GM12878 (cell line): ENCODE measurements around the gene BRSK2. TPM values are rescaled to one million over a fixed set of nuclear protein-coding genes. Genes with fewer than 3 reads are reported as not detected.

Experiments
- ATAC-seq: fragments of 200-7000 bp; cut with Tn5 transposase; 3 replicates; pipeline ENCODE4 v1.9.1; 2020; ENCODE audit warnings: mild to moderate bottlenecking, moderate library complexity
- BruUV-seq: library from RNA; stranded (reverse); fragments of 400-500 nt; replicated peaks from 2 replicates; lab custom pipeline; 2021; lab: Mats Ljungman, UMichigan
- CTCF ChIA-PET: fragments of 300-600 bp; sonication (Branson Sonifier 250); formaldehyde crosslinking; extraction: SDS; loops from one replicate; lab custom pipeline; 2021; ENCODE audit warnings: inconsistent platforms; lab: Yijun Ruan, JAX
- POLR2A ChIA-PET: fragments of 350-600 bp; formaldehyde crosslinking; extraction: SDS; loops from one replicate; lab custom pipeline; 2021; ENCODE audit warnings: inconsistent platforms; lab: Charles Lee
- RAD21 ChIA-PET: fragments of 300-600 bp; sonication (Branson Sonifier 250); formaldehyde crosslinking; loops from one replicate; lab custom pipeline; 2023; ENCODE audit warnings: antibody characterized with exemption; ENCODE audit not compliant: unreplicated experiment; lab: Charles Lee
- SMC1A ChIA-PET: fragments of 300-600 bp; sonication (Branson Sonifier 250); formaldehyde crosslinking; loops from one replicate; lab custom pipeline; 2023; ENCODE audit not compliant: unreplicated experiment, uncharacterized antibody; lab: Charles Lee
- DNase-seq: peaks from one replicate; pipeline ENCODE4 v3.0.0-alpha.2; 2011; ENCODE audit warnings: low read depth, low spot score
- FAIRE-seq: peaks from 3 replicates; lab custom pipeline; 2011; peaks lifted over from hg19 to GRCh38; lab: Jason Lieb, UNC
- H2AFZ ChIP-seq: 2 replicates; pipeline ENCODE4 v1.6.0; 2011; ENCODE audit warnings: low read depth, low read length, control low read depth; ENCODE audit not compliant: control insufficient read depth
- H3K27ac ChIP-seq: 2 replicates; pipeline ENCODE4 v1.5.1; 2011; ENCODE audit warnings: control low read depth; ENCODE audit not compliant: control insufficient read depth, insufficient read depth
- H3K27me3 ChIP-seq, 2 experiments: replicated peaks in 1 of 2; 2 replicates each; pipeline versions ENCODE4 v1.6.0 to v1.6.1; 2011; ENCODE audit warnings: low read length in 1 of 2; ENCODE audit not compliant: control insufficient read depth in 2 of 2, insufficient read depth in 2 of 2
- H3K36me3 ChIP-seq, 2 experiments: 2 replicates each; pipeline ENCODE4 v1.5.1; 2011; ENCODE audit warnings: low read length in 1 of 2; ENCODE audit not compliant: control insufficient read depth in 2 of 2, insufficient read depth in 2 of 2
- H3K4me1 ChIP-seq: 2 replicates; pipeline ENCODE4 v1.6.1; 2011; ENCODE audit warnings: mild to moderate bottlenecking, low read length, moderate library complexity, mixed read lengths; ENCODE audit not compliant: control insufficient read depth, insufficient read depth
- H3K4me2 ChIP-seq: 2 replicates; pipeline ENCODE4 v1.6.0; 2011; ENCODE audit warnings: control low read depth; ENCODE audit not compliant: control insufficient read depth, insufficient read depth
- H3K4me3 ChIP-seq: fragments of 200-600 bp; sonication (generic); 2 replicates; pipeline ENCODE4 v1.5.1; 2016
- H3K79me2 ChIP-seq: 2 replicates; pipeline ENCODE4 v1.6.0; 2011; ENCODE audit warnings: low read length; ENCODE audit not compliant: control insufficient read depth, insufficient read depth
- H3K9ac ChIP-seq: 2 replicates; pipeline ENCODE4 v1.8.0; 2011; ENCODE audit warnings: low read length, control low read depth, mixed read lengths; ENCODE audit not compliant: control insufficient read depth, insufficient read depth
- H3K9me3 ChIP-seq: replicated peaks from 3 replicates; pipeline ENCODE4 v1.5.1; 2011; ENCODE audit warnings: mild to moderate bottlenecking, low read length; ENCODE audit not compliant: control insufficient read depth, insufficient read depth
- H4K20me1 ChIP-seq: 2 replicates; pipeline ENCODE4 v1.6.0; 2011; ENCODE audit not compliant: control insufficient read depth, insufficient read depth
- BHLHE40 ChIP-seq, 2 experiments: fragments of 450-650 bp in 1 of 2; IDR thresholded peaks; 2 replicates each; pipeline ENCODE4 v1.6.1; 2011 to 2017; ENCODE audit warnings: low read depth in 2 of 2, borderline replicate concordance in 1 of 2, improper control_type of control experiment in 1 of 2, low read length in 1 of 2, mild to moderate bottlenecking in 1 of 2
- EP300 ChIP-seq, 2 experiments: fragments of 150-350 bp in 1 of 2; IDR thresholded peaks; 2 replicates each; pipeline ENCODE4 v1.6.1; 2011 to 2012; ENCODE audit warnings: low read depth in 2 of 2, low read length in 2 of 2, borderline replicate concordance in 1 of 2, improper control_type of control experiment in 1 of 2, inconsistent platforms in 1 of 2; ENCODE audit not compliant: control insufficient read depth in 1 of 2
- EZH2 ChIP-seq: IDR thresholded peaks from 2 replicates; pipeline ENCODE4 v1.6.1; 2012; ENCODE audit warnings: low read depth, mild to moderate bottlenecking, control low read depth, inconsistent platforms, low read length, borderline replicate concordance; ENCODE audit not compliant: control insufficient read depth
- FOXM1 ChIP-seq: IDR thresholded peaks from 2 replicates; pipeline ENCODE4 v1.6.1; 2012; ENCODE audit warnings: low read depth, mild to moderate bottlenecking, inconsistent platforms, low read length, moderate library complexity
- MAX ChIP-seq: IDR thresholded peaks from 2 replicates; pipeline ENCODE4 v1.6.1; 2012; ENCODE audit warnings: low read depth, low read length, improper control_type of control experiment
- NRF1 ChIP-seq: conservative IDR thresholded peaks from 2 replicates; pipeline ENCODE4 v1.6.1; 2011; ENCODE audit warnings: mild to moderate bottlenecking, low read depth, low read length, improper control_type of control experiment
- PKNOX1 ChIP-seq: fragments of 450-650 bp; IDR thresholded peaks from 2 replicates; pipeline ENCODE4 v1.6.1; 2016; ENCODE audit warnings: mild to moderate bottlenecking
- POU2F2 ChIP-seq: IDR thresholded peaks from 3 replicates; pipeline ENCODE4 v1.6.1; 2011; ENCODE audit warnings: low read depth, mild to moderate bottlenecking, low read length, borderline replicate concordance
- RBBP5 ChIP-seq: fragments of 200-600 bp; sonication (generic); conservative IDR thresholded peaks from 2 replicates; pipeline ENCODE4 v1.6.1; 2016
- WGBS: methylation state at CpG from one replicate; pipeline ENCODE4 v1.1.6; 2016; ENCODE audit warnings: low lambda C conversion rate; ENCODE audit not compliant: insufficient replicate concordance, insufficient coverage; ENCODE audit errors: missing lambda C conversion rate; 5-methylcytosine and 5-hydroxymethylcytosine counted together
- in situ Hi-C: fragments of 300-500 bp; cut with MboI; formaldehyde crosslinking; loops from 9 replicates; pipeline ENCODE4 v1.14.3; 2018; ENCODE audit warnings: mixed read lengths
- intact Hi-C: fragments of 100-400 bp; cut with micrococcal nuclease; formaldehyde crosslinking; loops from one replicate; pipeline ENCODE4 v1.14.2; 2022; ENCODE audit not compliant: unreplicated experiment
- polyA plus RNA-seq, 11 experiments: library from polyadenylated mRNA; depleted of rRNA in 4 of 11; unstranded in 6 of 11; stranded (reverse) in 5 of 11; fragments of >200 nt; fragmentation: Nextera tagmentation in 4 of 11; fragmentation: Illumina TruSeq in 1 of 11; extraction: Ambion mirVana in 4 of 11; extraction: Trizol in 1 of 11; gene quantifications; 1 replicate in 1 of 11; 2 replicates in 10 of 11; pipeline versions ENCODE4 v1.2.1 to v1.2.3, GENCODE V29; 2011 to 2016; ENCODE audit warnings: inconsistent platforms in 2 of 11, missing spikeins in 2 of 11, low read depth in 1 of 11
- total RNA-seq, 4 experiments: library from RNA; depleted of rRNA in 3 of 4; stranded (reverse); fragments of >200 nt in 3 of 4; fragmentation: Illumina TruSeq in 1 of 4; extraction: Trizol in 1 of 4; gene quantifications; 2 replicates each; pipeline versions ENCODE4 v1.2.1 to v1.2.3, GENCODE V29; 2013 to 2021

The BRSK2 gene
- total and polyA plus RNA-seq, 10 of the 15 experiments (the other 5 are each of a cell fraction or from before 2014, with no cell fraction given): 0.13 TPM; not detected in 9

GRCh38 chr11:1392561-1392960 is 2.8 kb downstream of the BRSK2 start:
- RAD21 ChIA-PET: no interaction called here
- Histone ChIP-seq H3K27me3 (peaks cover 6 to 14% of the 10 kb centered on the region in 2 experiments), H3K79me2 (no peaks in the 10 kb centered on the region), H3K4me1 (no peaks in the 10 kb centered on the region), H3K36me3 (no peaks in the 10 kb centered on the region), H2AFZ (no peak overlapping the region), H3K9me3 (no peaks in the 10 kb centered on the region; the same call in 2 of the 3 replicates), H3K4me3 (no peak overlapping the region), H3K27ac (no peak overlapping the region), H4K20me1 (no peaks in the 10 kb centered on the region), H3K4me2 (no peak overlapping the region), H3K9ac (no peak overlapping the region)
- DNase-seq: no peak
- no TSS peak for BruUV-seq
- intact Hi-C loops: no loop called here
- FAIRE-seq: no peak
- POLR2A ChIA-PET: no interaction called here
- in situ Hi-C loops: no loop called here
- CTCF ChIA-PET: no interaction called here
- no peak for ATAC-seq
- 67% methylated on average over 21 of the region's 21 CpGs for WGBS
- TF ChIP-seq MAX: no peak
- TF ChIP-seq BHLHE40 (IDR thresholded peaks at IDR 0.05; ENCODE audit: borderline replicate concordance in 1 of 2, low read depth in 2 of 2, low read length in 1 of 2): no peak
- no peak for TF ChIP-seq RBBP5
- TF ChIP-seq EP300 (IDR thresholded peaks at IDR 0.05; ENCODE audit: borderline replicate concordance in 1 of 2, control insufficient read depth in 1 of 2, low read depth in 2 of 2, low read length in 2 of 2): no peak
- TF ChIP-seq PKNOX1: no peak
- TF ChIP-seq FOXM1: no peak
- no peak for TF ChIP-seq POU2F2
- no peak for TF ChIP-seq EZH2
- no peak for TF ChIP-seq NRF1
- SMC1A ChIA-PET: no interaction called here
